ENCODE results near the gene AMBP.
"Not testable (repeated sequence)": the region's sequence is repeated elsewhere in the genome, so short reads cannot be mapped to it uniquely, and the experiment has no call there.

Gene AMBP

DNA sequence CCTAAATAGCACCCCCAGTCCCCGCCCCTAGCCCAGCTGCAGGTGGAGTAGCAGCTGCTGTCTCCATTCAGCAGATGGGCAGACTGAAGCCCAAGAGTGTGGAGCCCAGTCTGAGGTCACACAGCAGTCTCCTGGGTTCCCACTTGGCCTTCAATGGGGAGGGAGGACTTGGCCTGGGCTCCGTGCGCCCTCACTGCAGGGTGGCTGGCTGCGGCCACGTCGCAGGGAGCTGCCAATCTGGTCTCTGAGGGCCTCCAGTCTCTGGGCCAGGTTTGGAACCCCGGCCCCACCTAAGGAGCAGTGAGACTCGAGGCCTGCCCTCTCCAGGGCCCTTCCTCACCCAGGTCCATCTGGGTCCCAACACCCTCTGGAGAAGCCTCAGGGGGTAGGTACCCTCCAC lies 13.6 kb upstream of the AMBP start:
- no peak for DNase-seq

DNA sequence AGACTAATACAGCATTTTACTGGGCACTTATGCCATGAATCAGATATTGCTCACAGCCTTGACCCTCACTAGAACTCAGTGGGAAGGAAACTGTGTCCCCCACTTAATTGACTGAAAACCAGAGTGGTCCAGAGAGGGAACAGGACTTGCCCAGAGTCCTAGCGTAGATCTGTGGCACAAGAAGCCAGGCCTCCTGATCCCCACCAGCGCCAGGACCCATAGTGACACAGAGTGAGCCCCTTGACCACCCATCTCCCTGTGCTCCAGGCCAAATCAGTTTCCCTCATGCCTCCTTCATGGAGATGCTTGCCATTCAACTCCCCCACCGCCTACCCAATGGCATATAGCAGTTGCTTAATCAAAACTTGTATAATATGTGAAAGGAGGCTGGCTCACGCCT lies 12.7 kb upstream of the AMBP start:
- no peak for DNase-seq

DNA sequence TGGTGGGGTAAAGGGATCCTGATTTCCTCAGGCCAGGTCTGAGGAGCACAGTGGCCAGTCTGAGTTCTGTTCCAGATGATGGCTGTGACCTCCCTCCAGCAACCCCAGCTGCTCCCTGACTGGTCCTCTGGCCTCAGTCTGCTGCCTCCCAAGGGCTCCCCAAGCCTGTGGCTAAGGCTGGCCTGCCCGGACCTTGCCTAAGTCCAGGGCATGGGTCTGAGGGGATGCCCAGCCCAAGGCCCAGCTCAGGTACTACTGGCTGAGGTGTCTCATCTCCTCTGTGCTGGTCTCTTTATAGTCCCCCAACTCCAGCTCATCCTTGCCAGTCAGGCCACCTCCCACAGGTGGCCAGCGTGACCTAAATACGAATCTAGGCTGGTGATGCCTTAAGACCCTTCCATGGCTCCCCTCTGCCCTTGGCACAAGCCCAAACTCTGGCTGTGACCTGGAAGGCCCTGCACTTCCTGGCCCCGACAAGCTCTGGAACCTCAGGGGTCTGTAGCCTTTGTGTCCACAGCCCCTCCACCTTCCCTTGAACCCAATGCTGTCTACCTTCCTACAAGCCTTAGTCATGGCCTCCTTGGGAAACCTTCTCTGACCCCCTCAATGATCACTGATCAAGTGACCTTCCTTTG lies 11.2 kb upstream of the AMBP start:
- no peak for DNase-seq

- no peak for DNase-seq
These were observed 10.6 kb upstream of the AMBP start for GRCh38 chr9:114088571-114089170.

DNA sequence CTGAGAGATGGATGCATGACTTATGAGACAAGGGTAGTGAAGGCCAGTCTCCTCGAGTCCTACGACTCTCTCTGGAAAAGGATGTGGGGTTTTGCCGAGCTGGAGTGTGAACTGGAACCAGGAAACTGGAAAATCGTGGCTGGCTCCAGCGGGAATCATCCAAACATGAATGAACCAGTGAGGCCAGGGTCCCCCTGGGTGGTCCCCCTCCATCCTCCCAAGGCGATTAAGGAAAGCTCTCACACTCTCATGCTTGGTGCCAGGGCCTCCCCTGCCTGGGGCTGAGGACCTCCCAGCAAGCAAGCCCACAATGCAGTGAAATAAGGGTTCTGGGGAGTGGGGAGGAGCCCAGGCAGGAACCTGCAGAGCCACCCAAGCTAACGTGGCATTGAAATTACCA lies 9.6 kb upstream of the AMBP start:
- DNase-seq: no peak

DNA sequence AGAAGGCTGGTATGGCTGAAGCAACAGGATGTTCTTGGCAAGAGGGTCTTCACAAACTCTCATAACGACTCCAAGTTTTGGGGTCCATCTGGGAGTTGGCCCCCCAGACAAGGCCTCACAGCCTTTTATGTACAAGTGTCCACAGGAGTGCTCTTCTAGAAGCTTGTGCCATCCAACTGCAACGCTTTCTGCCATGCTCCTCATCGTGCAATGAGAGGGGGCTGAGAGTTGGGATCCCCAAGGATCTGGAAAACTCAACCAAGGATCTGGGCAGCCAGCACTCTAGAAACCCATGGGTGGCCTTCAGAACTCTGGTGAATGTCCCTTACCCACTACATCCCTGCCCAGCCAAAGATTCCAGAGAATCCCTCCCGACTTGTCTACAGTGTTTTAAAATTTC lies 8.5 kb upstream of the AMBP start:
- no peak for DNase-seq

DNA sequence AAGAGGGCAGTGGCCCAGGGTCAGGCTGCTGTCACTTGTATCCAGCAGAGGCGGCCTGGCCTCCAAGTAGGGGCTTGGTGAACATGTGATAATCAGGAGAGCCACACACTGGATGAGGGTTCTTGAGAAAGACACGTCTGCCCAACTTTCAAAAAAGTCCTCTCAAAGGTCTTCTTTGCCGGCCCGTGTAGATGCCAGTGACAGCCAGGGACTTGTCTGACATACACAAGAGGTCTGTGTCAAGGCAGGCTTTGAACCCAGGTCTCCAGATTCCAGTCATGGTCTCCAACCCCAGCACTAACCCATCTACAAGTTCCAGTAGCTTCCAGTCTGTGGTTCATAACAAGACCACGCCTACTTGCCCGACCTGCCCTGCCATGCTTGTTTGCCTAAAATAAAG lies 7.9 kb upstream of the AMBP start:
- no peak for DNase-seq

GRCh38 chr9:114085387-114085789 lies 7.3 kb upstream of the AMBP start:
- DNase-seq: no peak

- DNase-seq: no peak
These were observed 6.4 kb upstream of the AMBP start for GRCh38 chr9:114084282-114085073.

GRCh38 chr9:114083666-114084065 lies 5.6 kb upstream of the AMBP start:
- no peak for DNase-seq

DNA sequence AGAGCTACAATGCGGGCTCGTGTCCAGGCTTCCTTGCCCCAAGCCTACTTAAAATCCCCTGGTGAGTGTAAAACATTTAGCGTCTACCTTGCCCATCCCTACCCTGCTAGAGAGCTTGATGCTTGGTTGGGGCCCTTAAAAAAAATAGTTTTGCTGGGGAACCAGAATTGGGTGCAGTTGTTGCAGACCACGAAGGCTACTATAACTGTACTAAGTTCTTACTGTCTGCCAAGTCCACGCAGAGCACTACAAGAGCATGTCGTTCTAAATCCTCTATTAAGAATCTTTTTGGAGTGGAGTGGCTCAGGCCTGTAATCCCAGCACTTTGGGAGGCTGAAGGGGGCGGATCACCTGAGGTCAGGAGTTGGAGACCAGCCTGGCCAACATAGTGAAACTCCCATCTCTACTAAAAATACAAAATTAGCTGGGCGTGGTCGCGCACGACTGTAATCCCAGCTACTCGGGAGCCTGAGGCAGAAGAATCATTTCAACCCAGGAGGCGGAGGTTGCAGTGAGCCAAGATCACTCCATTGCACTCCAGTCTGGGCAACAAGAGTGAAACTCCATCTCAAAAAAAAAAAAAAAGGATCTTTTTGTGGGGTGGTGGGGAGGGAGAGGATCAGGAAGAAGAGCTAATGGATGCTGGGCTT lies 4.8 kb upstream of the AMBP start:
- DNase-seq: not testable (repeated sequence)

- peak; percentile 69 to 73 for DNase-seq
These were observed 4.1 kb upstream of the AMBP start for GRCh38 chr9:114082017-114082762.

- no peak for DNase-seq
These were observed 3.4 kb upstream of the AMBP start for GRCh38 chr9:114081441-114082016.

DNA sequence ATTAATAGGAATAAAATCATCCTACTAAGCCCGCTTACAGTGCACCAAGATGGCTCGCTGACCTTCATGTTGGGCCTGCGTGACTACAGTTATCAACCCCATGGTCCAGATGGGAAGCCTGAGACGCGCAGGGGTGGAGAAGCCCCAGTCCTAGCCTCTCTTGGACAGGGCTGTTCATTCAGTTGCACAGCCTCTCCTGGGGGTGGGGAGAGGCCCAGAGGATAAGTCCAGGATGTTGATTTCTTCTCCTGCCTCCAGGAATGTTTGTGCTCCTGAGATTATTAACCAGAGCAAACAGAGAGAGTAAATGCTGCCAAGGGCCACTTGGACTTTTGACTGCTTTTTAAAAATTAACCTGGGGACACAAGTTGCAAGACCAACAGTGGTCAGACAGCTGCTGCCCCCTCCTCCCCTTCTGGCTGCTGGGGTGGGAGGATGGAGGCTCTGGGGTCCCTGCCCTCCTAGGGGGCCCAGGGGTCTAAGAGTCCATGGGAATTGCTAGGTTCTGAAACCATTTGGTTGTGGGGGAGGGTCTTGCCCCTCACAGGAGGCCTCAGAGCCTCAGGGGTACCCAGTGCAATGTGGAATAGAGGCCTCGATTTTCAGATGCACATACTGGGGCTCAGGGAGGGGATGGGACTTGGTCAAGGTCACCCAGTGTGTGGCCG lies 2.8 kb upstream of the AMBP start:
- DNase-seq: no peak

- no peak for DNase-seq
These were observed 2.2 kb upstream of the AMBP start for GRCh38 chr9:114080195-114080772.

- DNase-seq: no peak
These were observed 669 bp upstream of the AMBP start for GRCh38 chr9:114078781-114079156.

DNA sequence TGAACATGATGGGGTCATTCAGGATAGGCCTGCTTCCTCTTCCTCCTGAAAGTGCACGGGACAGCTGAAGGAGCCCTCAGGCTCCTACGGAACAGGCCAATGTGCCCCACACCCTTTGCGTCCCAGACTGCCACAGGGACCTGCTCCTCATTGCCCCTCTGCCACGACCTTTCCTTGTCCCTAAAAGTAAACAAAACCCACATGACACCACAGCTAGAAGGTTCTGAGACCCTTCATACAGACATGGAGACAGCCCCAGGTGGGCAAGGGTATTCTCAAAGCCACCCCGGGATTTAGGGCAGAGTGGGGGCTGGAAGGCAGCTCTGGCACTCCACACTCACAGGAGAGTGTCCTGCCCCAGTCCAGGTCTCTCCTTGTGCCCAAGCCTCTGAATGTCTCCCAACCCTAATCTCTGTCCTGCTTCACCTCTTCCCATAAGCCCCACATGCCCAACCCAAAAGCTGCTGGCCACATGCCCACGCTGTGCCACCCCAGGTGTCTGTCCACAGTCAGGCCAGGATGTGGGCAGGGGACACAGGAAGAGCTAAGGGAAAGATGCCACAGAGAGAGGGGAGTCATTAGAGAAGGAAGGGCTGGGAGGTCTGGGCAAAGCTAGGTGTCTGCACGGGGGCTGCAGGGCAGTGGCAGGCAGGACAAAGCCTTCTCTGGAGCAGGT lies 800 bp downstream of the AMBP start:
- no peak for DNase-seq

GRCh38 chr9:114076237-114077161 lies 1.6 kb downstream of the AMBP start:
- DNase-seq: no peak

DNA sequence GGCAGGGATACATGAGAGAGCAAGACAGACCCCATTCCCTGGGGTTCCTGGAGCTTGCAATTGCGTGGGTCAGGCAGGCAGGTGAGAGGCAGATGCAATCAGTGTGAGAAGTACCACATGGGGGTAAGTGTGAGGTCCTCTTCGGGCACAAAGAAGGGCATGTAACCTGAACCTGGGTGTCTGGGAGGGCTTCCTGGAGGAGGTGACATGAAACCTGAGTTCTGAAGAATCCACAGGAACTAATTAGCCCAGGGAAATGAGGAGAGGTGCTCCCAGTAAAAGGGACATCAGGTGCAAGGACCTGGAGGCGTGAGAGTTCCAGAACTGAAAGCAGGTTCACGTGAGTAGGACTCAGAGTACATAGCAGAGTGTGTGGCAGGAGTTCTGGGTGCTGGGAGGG lies 2.5 kb downstream of the AMBP start:
- no peak for DNase-seq
